ENCODE data around the gene SEC14L1.

Gene SEC14L1

DNA sequence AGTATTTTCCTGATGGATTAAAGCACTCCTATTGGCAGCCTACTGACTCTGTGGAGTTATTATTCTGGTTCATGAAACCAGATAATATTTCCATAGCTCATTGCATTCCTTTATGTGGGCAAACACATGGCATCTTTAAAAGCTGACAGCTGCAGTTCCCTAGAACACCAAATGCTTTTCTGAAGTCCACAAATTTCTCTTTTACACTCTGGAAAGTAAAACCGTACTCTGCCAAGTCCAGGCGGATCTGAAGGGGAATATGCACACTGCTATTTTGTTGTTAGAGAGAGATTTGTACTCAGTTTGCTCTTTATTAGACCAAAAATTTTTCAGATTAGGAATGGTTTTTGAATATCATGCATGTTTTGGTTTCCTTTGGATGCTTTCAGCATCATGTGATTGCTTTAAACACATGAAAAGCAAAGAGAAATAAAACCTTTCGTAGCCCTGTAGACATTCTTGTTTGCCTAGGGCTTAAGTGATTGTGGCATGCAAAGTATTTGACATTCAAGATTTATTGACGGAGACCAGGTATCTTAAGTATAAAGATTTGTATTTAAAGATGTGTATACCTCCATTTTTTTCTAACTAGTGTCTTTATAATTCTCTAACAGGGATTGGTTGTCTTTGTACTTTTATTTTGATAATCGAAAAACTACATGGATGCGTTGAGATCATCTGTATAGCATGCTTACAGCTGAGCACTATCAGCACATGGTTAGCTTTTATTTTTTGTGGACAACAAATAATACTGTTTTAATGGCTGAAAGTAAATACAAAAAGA lies 19.5 kb downstream of the SEC14L1 start:
- no peak overlapping the region for H3K4me3 ChIP-seq (ENCODE audit: severe bottlenecking)
- peak overlapping the region; percentile 25 for H3K27ac ChIP-seq (ENCODE audit: poor library complexity, severe bottlenecking)
- H3K27me3 ChIP-seq (ENCODE audit: insufficient read depth, poor library complexity, severe bottlenecking), result no peaks in the 10 kb centered on the region
- no peak for DNase-seq (ENCODE audit: low spot score)
- H3K9me3 ChIP-seq (ENCODE audit: severe bottlenecking), result no peaks in the 10 kb centered on the region
- TF ChIP-seq, protein P1, sequence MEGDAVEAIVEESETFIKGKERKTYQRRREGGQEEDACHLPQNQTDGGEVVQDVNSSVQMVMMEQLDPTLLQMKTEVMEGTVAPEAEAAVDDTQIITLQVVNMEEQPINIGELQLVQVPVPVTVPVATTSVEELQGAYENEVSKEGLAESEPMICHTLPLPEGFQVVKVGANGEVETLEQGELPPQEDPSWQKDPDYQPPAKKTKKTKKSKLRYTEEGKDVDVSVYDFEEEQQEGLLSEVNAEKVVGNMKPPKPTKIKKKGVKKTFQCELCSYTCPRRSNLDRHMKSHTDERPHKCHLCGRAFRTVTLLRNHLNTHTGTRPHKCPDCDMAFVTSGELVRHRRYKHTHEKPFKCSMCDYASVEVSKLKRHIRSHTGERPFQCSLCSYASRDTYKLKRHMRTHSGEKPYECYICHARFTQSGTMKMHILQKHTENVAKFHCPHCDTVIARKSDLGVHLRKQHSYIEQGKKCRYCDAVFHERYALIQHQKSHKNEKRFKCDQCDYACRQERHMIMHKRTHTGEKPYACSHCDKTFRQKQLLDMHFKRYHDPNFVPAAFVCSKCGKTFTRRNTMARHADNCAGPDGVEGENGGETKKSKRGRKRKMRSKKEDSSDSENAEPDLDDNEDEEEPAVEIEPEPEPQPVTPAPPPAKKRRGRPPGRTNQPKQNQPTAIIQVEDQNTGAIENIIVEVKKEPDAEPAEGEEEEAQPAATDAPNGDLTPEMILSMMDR (IDR thresholded peaks at IDR 0.05; ENCODE audit: poor library complexity, severe bottlenecking), result no peak
- H3K36me3 ChIP-seq (ENCODE audit: low read depth), result no peaks in the 10 kb centered on the region; the same call in 1 of the 2 replicates
- H3K4me1 ChIP-seq (ENCODE audit: insufficient read depth, poor library complexity, severe bottlenecking), result peaks cover 16% of the 10 kb centered on the region
- ATAC-seq (ENCODE audit: low read depth), result peak; percentile 59; the same call in 2 of the 3 replicates

- DNase-seq (ENCODE audit: low spot score) (no peak), ATAC-seq (ENCODE audit: low read depth) (no peak)
- peak overlapping the region; percentile 25 for H3K27ac ChIP-seq (ENCODE audit: poor library complexity, severe bottlenecking)
- no peaks in the 10 kb centered on the region for H3K27me3 ChIP-seq (ENCODE audit: insufficient read depth, poor library complexity, severe bottlenecking)
- TF ChIP-seq, protein P1 (IDR thresholded peaks at IDR 0.05; ENCODE audit: poor library complexity, severe bottlenecking), result no peak
- H3K4me3 ChIP-seq (ENCODE audit: severe bottlenecking), result no peak overlapping the region
- peaks cover 16% of the 10 kb centered on the region for H3K4me1 ChIP-seq (ENCODE audit: insufficient read depth, poor library complexity, severe bottlenecking)
- peaks cover 1% of the 10 kb centered on the region for H3K36me3 ChIP-seq (ENCODE audit: low read depth)
- H3K9me3 ChIP-seq (ENCODE audit: severe bottlenecking), result no peaks in the 10 kb centered on the region
Observed at GRCh38 chr17:77160875-77161530, 20.2 kb downstream of the SEC14L1 start.

DNA sequence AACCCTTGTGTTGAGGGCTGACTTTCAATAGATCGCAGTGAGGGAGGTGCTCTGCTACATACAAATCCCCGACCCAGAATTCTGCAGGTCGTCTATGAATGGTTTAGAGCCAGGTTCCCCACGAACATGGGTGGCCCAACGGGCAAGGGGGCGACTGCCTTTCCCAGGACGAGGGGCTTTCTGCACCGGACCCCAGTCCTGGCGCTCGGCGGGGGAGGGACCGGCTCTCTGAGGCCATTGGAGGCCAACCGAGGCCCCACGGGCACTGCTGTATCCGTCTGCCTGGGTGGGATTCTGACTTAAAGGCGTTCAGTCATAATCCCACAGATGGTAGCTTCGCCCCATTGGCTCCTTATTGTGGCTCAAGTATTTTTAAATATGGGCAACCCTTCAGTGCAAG lies 21.2 kb downstream of the SEC14L1 start:
- no peaks in the 10 kb centered on the region for H3K9me3 ChIP-seq (ENCODE audit: severe bottlenecking)
- no peak overlapping the region for H3K4me3 ChIP-seq (ENCODE audit: severe bottlenecking)
- DNase-seq (ENCODE audit: low spot score), result no peak
- no peak for ATAC-seq (ENCODE audit: low read depth)
- TF ChIP-seq, protein P1 (IDR thresholded peaks at IDR 0.05; ENCODE audit: poor library complexity, severe bottlenecking), result no peak
- no peak overlapping the region for H3K27ac ChIP-seq (ENCODE audit: poor library complexity, severe bottlenecking)
- peaks cover 10% of the 10 kb centered on the region for H3K36me3 ChIP-seq (ENCODE audit: low read depth)
- H3K27me3 ChIP-seq (ENCODE audit: insufficient read depth, poor library complexity, severe bottlenecking), result no peaks in the 10 kb centered on the region
- peaks cover 16% of the 10 kb centered on the region for H3K4me1 ChIP-seq (ENCODE audit: insufficient read depth, poor library complexity, severe bottlenecking)

GRCh38 chr17:77163001-77163400 lies 22.2 kb downstream of the SEC14L1 start:
- ATAC-seq (ENCODE audit: low read depth) (no peak), DNase-seq (ENCODE audit: low spot score) (no peak)
- Histone ChIP-seq H3K4me3 (ENCODE audit: severe bottlenecking) (no peak overlapping the region), H3K36me3 (ENCODE audit: low read depth) (peaks cover 16% of the 10 kb centered on the region), H3K27ac (ENCODE audit: poor library complexity, severe bottlenecking) (no peak overlapping the region), H3K9me3 (ENCODE audit: severe bottlenecking) (peaks cover 5% of the 10 kb centered on the region), H3K4me1 (ENCODE audit: insufficient read depth, poor library complexity, severe bottlenecking) (peaks cover 16% of the 10 kb centered on the region), H3K27me3 (ENCODE audit: insufficient read depth, poor library complexity, severe bottlenecking) (no peaks in the 10 kb centered on the region)
- TF ChIP-seq, protein P1 (IDR thresholded peaks at IDR 0.05; ENCODE audit: poor library complexity, severe bottlenecking), result no peak
